Measurements from ENCODE around the gene SIRT2.
A peak's percentile ranks its signal among the peaks of the same experiment; 100 is the strongest.

The SIRT2 gene

GRCh38 chr19:38836159-38836982 is 63.0 kb downstream of the SIRT2 start:
- TF ChIP-seq POLR2A (IDR thresholded peaks at IDR 0.05; ENCODE audit: extremely low read depth, insufficient read length) (no peak), MYC (IDR thresholded peaks at IDR 0.05; ENCODE audit: low read depth, low read length) (no peak), MAX (IDR thresholded peaks at IDR 0.05; ENCODE audit: low read depth, low read length) (no peak), CTCF (IDR thresholded peaks at IDR 0.05; ENCODE audit: low read depth, low read length) (no peak)
- DNase-seq (ENCODE audit: low read depth) = no peak
- no peak overlapping the region for H3K4me3 ChIP-seq (ENCODE audit: low read depth, low read length)

GRCh38 chr19:38834590-38834989 is 64.8 kb downstream of the SIRT2 start:
- DNase-seq (ENCODE audit: low read depth) = no peak
- no peak overlapping the region for H3K4me3 ChIP-seq (ENCODE audit: low read depth, low read length)
- TF ChIP-seq POLR2A (IDR thresholded peaks at IDR 0.05; ENCODE audit: extremely low read depth, insufficient read length) (no peak), MYC (IDR thresholded peaks at IDR 0.05; ENCODE audit: low read depth, low read length) (no peak), MAX (IDR thresholded peaks at IDR 0.05; ENCODE audit: low read depth, low read length) (no peak), CTCF (IDR thresholded peaks at IDR 0.05; ENCODE audit: low read depth, low read length) (no peak)

- no peak for DNase-seq (ENCODE audit: low read depth)
- no peak overlapping the region for H3K4me3 ChIP-seq (ENCODE audit: low read depth, low read length)
- TF ChIP-seq MAX (IDR thresholded peaks at IDR 0.05; ENCODE audit: low read depth, low read length) (no peak), POLR2A (IDR thresholded peaks at IDR 0.05; ENCODE audit: extremely low read depth, insufficient read length) (no peak), MYC (IDR thresholded peaks at IDR 0.05; ENCODE audit: low read depth, low read length) (no peak), CTCF (IDR thresholded peaks at IDR 0.05; ENCODE audit: low read depth, low read length) (no peak)
Observed at GRCh38 chr19:38834104-38834490, 65.3 kb downstream of the SIRT2 start.

GRCh38 chr19:38833092-38833425 is 66.4 kb downstream of the SIRT2 start:
- no peak for TF ChIP-seq POLR2A (IDR thresholded peaks at IDR 0.05; ENCODE audit: extremely low read depth, insufficient read length)
- no peak for TF ChIP-seq MYC (IDR thresholded peaks at IDR 0.05; ENCODE audit: low read depth, low read length)
- no peak for TF ChIP-seq CTCF (IDR thresholded peaks at IDR 0.05; ENCODE audit: low read depth, low read length)
- no peak for TF ChIP-seq MAX (IDR thresholded peaks at IDR 0.05; ENCODE audit: low read depth, low read length)
- no peak overlapping the region for H3K4me3 ChIP-seq (ENCODE audit: low read depth, low read length)
- no peak for DNase-seq (ENCODE audit: low read depth)

- TF ChIP-seq POLR2A (IDR thresholded peaks at IDR 0.05; ENCODE audit: extremely low read depth, insufficient read length) = no peak
- no peak for TF ChIP-seq CTCF (IDR thresholded peaks at IDR 0.05; ENCODE audit: low read depth, low read length)
- DNase-seq (ENCODE audit: low read depth) = peak; percentile 63
- peak overlapping the region; percentile 77 for H3K4me3 ChIP-seq (ENCODE audit: low read depth, low read length)
Observed at GRCh38 chr19:38831142-38831605, 68.2 kb downstream of the SIRT2 start.

Measured in NB4 (cell line).